GM10847 (cell line): ENCODE data around the gene DOCK8.

Experiments used
- POLR2A ChIP-seq: IDR thresholded peaks from 2 replicates; pipeline ENCODE4 v1.6.1; 2011; ENCODE audit not compliant: insufficient read length; ENCODE audit errors: extremely low read depth

Gene DOCK8

GRCh38 chr9:371349-371748 lies 156.7 kb downstream of the DOCK8 start:
- no peak for TF ChIP-seq POLR2A

DNA sequence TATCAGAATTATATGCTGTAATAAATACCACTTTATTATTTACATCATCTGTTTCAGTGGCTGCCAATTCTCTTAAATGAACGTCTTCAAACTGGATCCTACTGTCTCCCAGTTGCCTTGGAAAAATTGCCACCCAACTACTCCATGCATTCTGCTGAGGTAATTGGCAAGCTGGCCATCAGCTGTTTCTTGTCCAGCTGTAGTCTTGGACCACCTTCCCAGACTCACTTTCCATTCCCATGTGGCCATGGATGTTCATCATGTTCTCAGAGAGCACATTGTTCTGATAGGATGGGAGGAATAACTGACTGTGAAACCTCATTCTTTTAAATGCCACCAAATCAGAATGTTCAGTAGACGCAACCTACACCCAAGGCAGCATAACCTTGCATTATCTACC lies 157.5 kb downstream of the DOCK8 start:
- no peak for TF ChIP-seq POLR2A

GRCh38 chr9:373759-374206 lies 159.1 kb downstream of the DOCK8 start:
- TF ChIP-seq POLR2A: no peak

DNA sequence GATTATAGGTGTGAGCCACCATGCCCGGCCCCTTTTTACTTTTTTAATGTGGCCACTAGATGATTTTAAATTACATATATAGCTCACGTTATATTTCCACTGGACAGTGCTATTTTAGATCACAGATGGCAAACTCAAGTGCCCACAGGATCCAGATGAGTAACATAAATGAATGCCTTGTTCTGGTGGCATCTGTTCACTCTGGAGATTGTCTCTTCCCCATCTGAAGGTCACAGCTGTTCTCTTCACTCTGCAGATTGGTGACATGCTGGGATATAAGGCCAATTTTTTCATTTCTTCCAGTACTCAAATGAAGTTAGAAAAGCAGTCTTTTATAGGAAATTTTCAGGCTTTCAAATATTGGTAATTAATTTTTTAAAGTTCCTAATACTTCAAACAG lies 160.1 kb downstream of the DOCK8 start:
- no peak for TF ChIP-seq POLR2A

DNA sequence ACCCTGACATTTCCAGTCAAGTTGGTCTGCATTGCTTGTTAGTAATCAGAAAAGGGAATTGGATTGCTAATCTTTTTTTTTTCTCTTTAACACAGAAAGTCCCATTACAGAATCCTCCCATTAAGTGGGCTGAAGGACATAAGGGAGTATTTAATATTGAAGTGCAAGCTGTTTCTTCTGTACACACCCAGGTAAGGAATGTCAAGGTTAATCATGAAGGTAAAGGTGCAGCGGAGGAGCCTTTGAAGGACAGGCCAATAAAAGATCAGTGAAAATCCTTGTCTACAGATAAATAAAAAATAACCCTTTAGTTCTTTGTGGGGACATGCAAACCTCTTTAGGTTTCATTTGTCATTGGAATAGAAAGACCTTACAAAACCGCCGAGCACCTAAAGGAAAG lies 161.4 kb downstream of the DOCK8 start:
- TF ChIP-seq POLR2A: no peak

GRCh38 chr9:378263-378662 lies 163.6 kb downstream of the DOCK8 start:
- TF ChIP-seq POLR2A: no peak

DNA sequence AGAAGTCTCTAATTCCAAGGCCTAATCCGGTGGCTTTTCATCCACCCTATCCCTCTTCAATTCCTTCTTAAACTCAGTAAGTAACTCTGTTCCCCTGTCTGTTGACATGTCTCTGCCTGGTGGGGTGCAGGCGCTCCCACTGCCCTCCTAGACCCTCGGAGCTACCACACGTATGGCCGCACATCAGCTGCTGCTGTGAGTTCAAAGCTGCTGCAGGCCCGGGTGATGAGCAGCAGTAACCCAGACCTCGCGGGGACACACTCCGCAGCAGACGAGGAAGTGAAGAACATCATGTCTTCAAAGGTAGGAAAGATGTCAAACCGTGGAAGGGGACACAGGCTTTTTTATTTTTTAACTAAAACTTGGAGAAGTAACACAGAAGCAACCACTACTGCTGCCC lies 167.7 kb downstream of the DOCK8 start:
- TF ChIP-seq POLR2A: no peak

GRCh38 chr9:385818-386398 lies 171.2 kb downstream of the DOCK8 start:
- TF ChIP-seq POLR2A: no peak

- TF ChIP-seq POLR2A: no peak
These were observed 174.5 kb downstream of the DOCK8 start for GRCh38 chr9:389159-389558.

DNA sequence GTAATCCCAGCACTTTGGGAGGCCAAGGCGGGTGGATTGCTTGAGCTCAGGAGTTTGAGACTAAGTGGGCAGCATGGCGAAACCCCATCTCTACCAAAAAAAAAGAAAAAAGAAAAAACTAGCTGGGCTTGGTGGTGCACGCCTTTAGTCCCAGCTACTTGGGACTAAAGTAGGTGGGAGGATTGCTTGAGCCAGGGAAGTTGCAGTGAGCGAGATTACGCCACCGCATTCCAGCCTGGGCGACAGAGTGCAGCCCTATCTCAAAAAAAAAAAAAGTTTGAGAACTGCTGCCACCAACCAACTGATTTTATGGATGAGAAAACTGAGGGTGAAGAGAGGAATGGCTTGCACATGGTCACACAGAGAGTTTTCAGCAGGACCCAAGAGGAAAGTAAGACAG lies 175.1 kb downstream of the DOCK8 start:
- no peak for TF ChIP-seq POLR2A

DNA sequence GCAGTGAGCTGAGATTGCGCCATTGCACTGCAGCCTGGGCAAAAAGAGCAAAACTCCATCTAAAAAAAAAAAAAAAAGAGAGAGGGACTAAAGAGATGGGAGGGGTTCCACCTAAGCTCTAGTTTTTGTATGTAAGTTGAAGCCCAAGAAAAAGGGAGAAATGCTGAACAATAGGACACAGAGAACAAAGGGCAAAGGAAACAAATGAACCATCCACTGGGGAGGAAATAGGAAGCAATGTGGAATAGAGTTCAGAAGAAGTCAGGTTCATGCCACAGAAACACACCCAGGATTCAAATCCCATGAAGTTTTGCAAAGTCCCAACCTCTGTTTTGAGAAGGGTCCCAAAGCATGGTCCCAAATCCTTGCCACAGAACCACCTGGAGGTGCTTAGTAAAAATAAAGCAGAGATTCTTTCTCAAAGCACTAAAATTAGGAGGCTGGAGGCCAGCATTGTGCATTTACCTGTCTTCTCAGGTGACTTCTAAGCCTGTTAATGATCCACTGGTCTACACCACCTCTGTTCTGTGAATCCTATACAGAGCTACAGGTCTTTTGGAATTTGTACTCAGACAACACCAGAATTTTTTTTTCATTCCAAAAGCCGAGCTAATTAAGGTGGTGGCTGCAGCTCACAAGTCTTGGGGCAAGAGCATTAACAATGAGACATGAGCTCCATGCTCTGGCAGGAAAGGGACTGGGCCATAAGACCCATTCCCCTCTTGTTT lies 177.6 kb downstream of the DOCK8 start:
- no peak for TF ChIP-seq POLR2A

- no peak for TF ChIP-seq POLR2A
These were observed 179.8 kb downstream of the DOCK8 start for GRCh38 chr9:394347-395052.

DNA sequence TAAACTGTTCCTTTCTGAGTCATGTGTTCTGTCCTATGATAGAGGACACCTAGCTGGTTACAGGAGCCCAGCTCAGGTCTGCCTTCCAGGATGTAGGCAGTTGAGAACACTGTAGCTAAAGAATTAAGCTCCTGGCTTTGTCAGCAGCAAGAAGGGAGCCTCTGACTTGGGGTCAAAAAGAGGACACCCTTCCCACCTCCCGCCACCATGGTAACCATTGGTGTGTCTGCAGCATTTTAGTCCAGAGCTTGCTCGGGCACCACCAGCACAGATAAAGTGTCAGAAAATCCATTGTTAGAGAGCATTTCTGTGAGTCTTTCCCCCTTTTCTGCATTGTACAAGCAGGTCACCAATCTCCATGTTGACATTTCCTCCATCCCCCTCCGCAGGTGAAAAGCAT lies 181.7 kb downstream of the DOCK8 start:
- no peak for TF ChIP-seq POLR2A

GRCh38 chr9:398085-398484 lies 183.4 kb downstream of the DOCK8 start:
- no peak for TF ChIP-seq POLR2A

- TF ChIP-seq POLR2A: no peak
These were observed 186.6 kb downstream of the DOCK8 start for GRCh38 chr9:401223-401622.

DNA sequence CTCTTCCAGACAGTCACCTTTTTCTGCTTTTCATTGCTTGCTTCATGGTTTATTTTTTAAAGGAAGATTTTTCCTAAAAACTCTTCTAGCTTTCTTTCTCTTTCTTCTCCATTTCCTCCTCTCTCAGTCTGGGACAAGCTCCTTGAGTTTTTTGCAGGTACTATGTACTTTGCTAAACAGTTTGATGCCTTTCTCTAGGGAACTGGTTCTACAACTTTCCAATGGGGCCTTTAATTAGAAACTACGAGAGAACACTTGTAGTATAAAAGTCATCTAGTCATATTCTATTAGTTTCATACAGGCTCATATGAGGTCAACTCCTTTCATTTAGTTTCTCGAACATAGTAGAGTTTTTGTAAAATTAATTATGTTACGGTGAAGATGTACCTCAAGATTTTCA lies 189.6 kb downstream of the DOCK8 start:
- TF ChIP-seq POLR2A: no peak
